Measurements from ENCODE around the gene NUP153. TPM values are rescaled to one million over a fixed set of nuclear protein-coding genes. Genes with fewer than 3 reads are reported as not detected.
"Not testable (repeated sequence)": the region's sequence is repeated elsewhere in the genome, so short reads cannot be mapped to it uniquely, and the experiment has no call there.

NUP153 gene
- 30.8 TPM for total RNA-seq

DNA sequence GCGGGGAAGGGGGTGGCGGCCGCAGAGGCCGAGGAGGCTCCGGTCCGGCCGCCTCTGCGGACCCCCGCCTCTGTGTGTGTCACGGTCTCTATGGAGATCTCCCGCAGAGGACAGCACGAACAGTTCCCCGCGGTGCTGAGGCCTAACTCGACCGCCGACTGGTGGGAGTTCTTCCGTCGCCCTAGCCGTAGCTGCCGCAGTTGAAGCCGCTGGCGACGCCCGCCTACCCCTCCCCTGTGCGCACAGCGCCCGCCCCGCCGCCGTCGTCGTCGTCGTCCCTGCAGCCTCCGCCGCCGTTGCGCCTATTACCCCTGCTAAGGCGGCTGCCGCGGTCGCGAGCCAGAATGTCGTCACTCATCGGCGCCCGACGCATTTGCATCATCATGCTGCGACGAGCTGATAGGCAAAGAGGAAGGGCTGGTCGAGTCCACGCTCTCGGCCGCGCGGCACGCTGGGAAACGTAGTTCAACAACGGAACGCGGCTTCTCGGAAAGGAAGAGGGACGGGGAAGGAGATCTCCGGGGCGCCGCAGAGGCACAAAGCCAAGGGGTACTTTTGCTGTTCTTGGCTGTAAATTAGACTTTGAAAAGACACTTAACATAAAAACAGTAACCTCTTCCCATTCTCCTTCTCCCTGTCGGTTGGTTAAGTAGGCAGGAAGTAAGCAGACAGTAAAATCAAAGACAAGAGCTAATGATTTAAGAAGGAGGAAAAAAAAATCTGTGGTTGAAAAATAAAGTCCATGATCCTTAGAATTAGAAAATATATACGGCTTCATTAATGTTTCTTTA is at the start of gene NUP153:
Gene NUP153 (minus strand): TSS at position 346 of the 791 bp plus-strand sequence. CDS start 538 bp downstream, outside the sequence.
- H3K27ac ChIP-seq (ENCODE audit: low read depth, low read length) = peak within 1 kb of the TSS; percentile 100
- H3K9ac ChIP-seq (ENCODE audit: low read depth in 1 of 3, low read length in 3 of 3) = peak within 1 kb of the TSS; percentile 84 to 99 (median 96)
- no peaks in the 10 kb centered on the region for H3K36me3 ChIP-seq (ENCODE audit: control insufficient read depth in 3 of 3, insufficient read depth in 3 of 3, low read length in 3 of 3)
- peak within 1 kb of the TSS; percentile 61 to 89 (median 88) for H3K4me3 ChIP-seq (ENCODE audit: low read length in 3 of 3)
- H3K9me3 ChIP-seq (ENCODE audit: control insufficient read depth in 3 of 3, low read length in 3 of 3) = no peaks in the 10 kb centered on the region
- peaks cover 14 to 18% (median 16%) of the 10 kb centered on the region in 3 donors for H3K4me1 ChIP-seq (ENCODE audit: control insufficient read depth in 3 of 3, insufficient read depth in 3 of 3, low read length in 3 of 3)
- H3K27me3 ChIP-seq (ENCODE audit: control insufficient read depth in 3 of 3, insufficient read depth in 3 of 3, low read length in 3 of 3) = no peaks in the 10 kb centered on the region

DNA sequence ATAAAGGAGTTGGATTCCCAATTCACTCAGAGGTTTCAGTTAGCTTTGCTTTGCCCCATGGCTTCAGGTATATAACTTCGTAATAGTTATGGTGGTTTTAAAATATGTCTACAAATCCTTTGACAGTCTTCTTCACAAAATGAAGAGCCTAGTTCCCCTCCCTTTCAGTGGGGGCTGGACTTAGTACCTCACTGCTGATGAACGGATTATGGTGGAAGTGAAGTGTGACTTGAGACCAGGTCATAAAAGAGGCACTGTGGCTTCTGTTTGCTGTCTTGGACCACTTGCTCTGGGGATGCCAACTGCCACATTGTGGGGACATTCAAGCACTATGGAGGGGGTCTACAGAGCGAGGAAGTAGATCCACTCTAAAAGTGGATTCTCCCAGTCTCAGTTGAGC is 47.5 kb upstream of the NUP153 start:
- H3K36me3 ChIP-seq (ENCODE audit: control insufficient read depth in 3 of 3, insufficient read depth in 3 of 3, low read length in 3 of 3) = peaks cover 0 to 5% (median 4%) of the 10 kb centered on the region in 3 donors
- H3K9ac ChIP-seq (ENCODE audit: low read depth in 1 of 3, low read length in 3 of 3) = no peak overlapping the region
- no peaks in the 10 kb centered on the region for H3K27me3 ChIP-seq (ENCODE audit: control insufficient read depth in 3 of 3, insufficient read depth in 3 of 3, low read length in 3 of 3)
- no peak overlapping the region for H3K27ac ChIP-seq (ENCODE audit: low read depth, low read length)
- no peaks in the 10 kb centered on the region for H3K9me3 ChIP-seq (ENCODE audit: control insufficient read depth in 3 of 3, low read length in 3 of 3)
- no peaks in the 10 kb centered on the region for H3K4me1 ChIP-seq (ENCODE audit: control insufficient read depth in 3 of 3, insufficient read depth in 3 of 3, low read length in 3 of 3)
- H3K4me3 ChIP-seq (ENCODE audit: low read length in 3 of 3) = no peak overlapping the region

DNA sequence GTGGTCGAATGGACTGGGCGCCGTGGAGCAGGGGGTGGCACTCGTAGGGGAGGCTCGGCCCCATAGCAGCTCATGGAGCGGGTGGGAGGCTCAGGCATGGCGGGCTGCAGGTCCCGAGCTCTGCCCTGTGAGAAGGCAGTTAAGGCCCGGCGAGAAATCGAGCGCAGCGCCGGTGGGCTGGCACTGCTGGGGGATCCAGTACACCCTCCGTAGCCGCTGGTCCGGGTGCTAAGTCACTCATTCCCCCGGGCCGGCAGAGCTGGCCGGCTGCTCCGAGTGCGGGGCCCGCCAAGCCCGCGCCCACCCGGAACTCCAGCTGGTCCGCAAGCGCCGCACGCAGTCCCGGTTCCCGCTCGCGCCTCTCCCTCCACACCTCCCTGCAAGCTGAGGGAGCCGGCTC is 38.6 kb upstream of the NUP153 start:
- not testable (repeated sequence) for H3K27ac ChIP-seq (ENCODE audit: low read depth, low read length); H3K9me3 ChIP-seq (ENCODE audit: control insufficient read depth in 3 of 3, low read length in 3 of 3); H3K36me3 ChIP-seq (ENCODE audit: control insufficient read depth in 3 of 3, insufficient read depth in 3 of 3, low read length in 3 of 3); H3K27me3 ChIP-seq (ENCODE audit: control insufficient read depth in 3 of 3, insufficient read depth in 3 of 3, low read length in 3 of 3); H3K4me3 ChIP-seq (ENCODE audit: low read length in 3 of 3); H3K9ac ChIP-seq (ENCODE audit: low read depth in 1 of 3, low read length in 3 of 3)
- peaks cover 3 to 10% (median 4%) of the 10 kb centered on the region in 3 donors for H3K4me1 ChIP-seq (ENCODE audit: control insufficient read depth in 3 of 3, insufficient read depth in 3 of 3, low read length in 3 of 3)

DNA sequence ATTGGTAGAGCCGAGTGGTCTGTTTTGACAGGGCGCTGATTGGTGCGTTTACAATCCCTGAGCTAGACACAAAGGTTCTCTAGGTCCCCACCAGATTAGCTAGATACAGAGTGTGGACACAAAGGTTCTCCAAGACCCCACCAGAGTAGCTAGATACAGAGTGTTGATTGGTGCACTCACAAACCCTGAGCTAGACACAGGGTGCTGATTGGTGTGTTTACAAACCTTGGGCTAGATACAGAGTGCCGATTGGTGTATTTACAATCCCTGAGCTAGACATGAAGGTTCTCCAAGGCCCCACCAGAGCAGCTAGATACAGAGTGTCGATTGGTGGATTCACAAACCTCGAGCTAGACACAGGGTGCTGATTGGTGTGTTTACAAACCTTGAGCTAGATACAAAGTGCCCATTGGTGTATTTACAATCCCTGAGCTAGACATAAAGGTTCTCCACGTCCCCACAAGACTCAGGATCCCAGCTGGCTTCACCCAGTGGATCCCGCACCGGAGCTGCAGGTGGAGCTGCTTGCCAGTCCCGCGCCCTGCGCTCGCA is 38.1 kb upstream of the NUP153 start:
- H3K4me3 ChIP-seq (ENCODE audit: low read length in 3 of 3); H3K27ac ChIP-seq (ENCODE audit: low read depth, low read length); H3K27me3 ChIP-seq (ENCODE audit: control insufficient read depth in 3 of 3, insufficient read depth in 3 of 3, low read length in 3 of 3); H3K9ac ChIP-seq (ENCODE audit: low read depth in 1 of 3, low read length in 3 of 3); H3K9me3 ChIP-seq (ENCODE audit: control insufficient read depth in 3 of 3, low read length in 3 of 3); H3K36me3 ChIP-seq (ENCODE audit: control insufficient read depth in 3 of 3, insufficient read depth in 3 of 3, low read length in 3 of 3): not testable (repeated sequence)
- peaks cover 3 to 10% (median 4%) of the 10 kb centered on the region in 3 donors for H3K4me1 ChIP-seq (ENCODE audit: control insufficient read depth in 3 of 3, insufficient read depth in 3 of 3, low read length in 3 of 3)

DNA sequence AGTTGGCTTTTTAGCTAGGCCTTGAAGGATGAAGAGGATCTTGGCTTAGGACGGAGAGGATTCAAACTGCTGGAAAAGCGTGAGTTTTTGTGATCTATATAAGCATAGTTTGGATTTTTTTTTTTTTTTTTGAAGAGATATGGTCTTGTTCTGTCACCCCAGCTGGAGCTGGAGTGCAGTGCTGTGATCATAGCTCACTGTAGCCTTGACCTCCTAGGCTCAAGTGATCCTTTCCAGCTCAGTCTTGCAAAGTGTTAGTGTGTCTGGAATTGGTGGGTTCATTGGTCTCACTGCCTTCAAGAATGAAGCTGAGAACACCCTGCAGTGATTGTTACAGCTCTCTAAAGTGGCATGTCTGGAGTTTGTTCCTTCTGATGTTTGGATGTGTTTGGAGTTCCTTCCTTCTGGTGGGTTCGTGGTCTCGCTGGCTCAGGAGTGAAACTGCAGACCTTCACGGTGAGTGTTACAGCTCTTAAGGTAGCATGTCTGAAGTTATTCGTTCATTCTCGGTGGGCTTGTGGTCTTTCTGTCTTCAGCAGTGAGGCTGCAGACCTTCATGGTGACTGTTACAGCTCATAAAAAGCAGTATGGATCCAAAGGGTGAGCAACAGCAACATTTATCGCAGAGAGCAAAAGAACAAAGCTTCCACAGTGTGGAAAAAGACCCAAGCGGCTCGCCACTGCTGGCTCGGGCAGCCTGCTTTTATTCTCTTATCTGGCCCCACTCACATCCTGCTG is 37.5 kb upstream of the NUP153 start:
- Histone ChIP-seq H3K27ac (ENCODE audit: low read depth, low read length) (no peak overlapping the region), H3K9me3 (ENCODE audit: control insufficient read depth in 3 of 3, low read length in 3 of 3) (no peaks in the 10 kb centered on the region), H3K27me3 (ENCODE audit: control insufficient read depth in 3 of 3, insufficient read depth in 3 of 3, low read length in 3 of 3) (peaks cover 0 to 2% (median 0%) of the 10 kb centered on the region in 3 donors), H3K36me3 (ENCODE audit: control insufficient read depth in 3 of 3, insufficient read depth in 3 of 3, low read length in 3 of 3) (no peaks in the 10 kb centered on the region), H3K4me1 (ENCODE audit: control insufficient read depth in 3 of 3, insufficient read depth in 3 of 3, low read length in 3 of 3) (peaks cover 3 to 10% (median 4%) of the 10 kb centered on the region in 3 donors), H3K9ac (ENCODE audit: low read depth in 1 of 3, low read length in 3 of 3) (no peak overlapping the region), H3K4me3 (ENCODE audit: low read length in 3 of 3) (no peak overlapping the region)

DNA sequence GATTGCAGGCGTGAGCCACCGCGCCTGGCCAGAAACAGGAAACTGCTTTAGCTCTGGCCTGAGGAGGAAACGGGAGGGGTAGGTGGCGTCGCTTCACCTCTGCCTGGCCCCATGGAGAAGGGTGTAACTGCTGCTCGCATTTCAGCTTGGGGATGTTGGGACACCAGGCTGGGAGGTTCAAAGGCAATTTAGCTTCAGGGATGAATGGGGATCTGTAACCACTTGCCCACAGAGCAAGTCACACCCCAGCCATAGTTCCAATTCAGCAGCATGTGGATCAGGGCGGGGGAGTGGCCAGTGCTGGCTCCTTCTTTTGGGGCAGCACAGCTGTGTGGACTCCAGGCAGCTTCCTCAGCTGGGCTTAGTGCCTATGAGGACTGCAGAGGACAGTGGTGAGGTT is 34.8 kb upstream of the NUP153 start:
- no peak overlapping the region for H3K9ac ChIP-seq (ENCODE audit: low read depth in 1 of 3, low read length in 3 of 3)
- H3K4me3 ChIP-seq (ENCODE audit: low read length in 3 of 3) = peak overlapping the region in 1 of 3 donors; percentile 29
- no peak overlapping the region for H3K27ac ChIP-seq (ENCODE audit: low read depth, low read length)
- H3K9me3 ChIP-seq (ENCODE audit: control insufficient read depth in 3 of 3, low read length in 3 of 3) = peaks cover 0 to 13% (median 9%) of the 10 kb centered on the region in 3 donors
- no peaks in the 10 kb centered on the region for H3K36me3 ChIP-seq (ENCODE audit: control insufficient read depth in 3 of 3, insufficient read depth in 3 of 3, low read length in 3 of 3)
- H3K4me1 ChIP-seq (ENCODE audit: control insufficient read depth in 3 of 3, insufficient read depth in 3 of 3, low read length in 3 of 3) = peaks cover 3 to 10% (median 4%) of the 10 kb centered on the region in 3 donors
- H3K27me3 ChIP-seq (ENCODE audit: control insufficient read depth in 3 of 3, insufficient read depth in 3 of 3, low read length in 3 of 3) = peaks cover 0 to 2% (median 0%) of the 10 kb centered on the region in 3 donors

DNA sequence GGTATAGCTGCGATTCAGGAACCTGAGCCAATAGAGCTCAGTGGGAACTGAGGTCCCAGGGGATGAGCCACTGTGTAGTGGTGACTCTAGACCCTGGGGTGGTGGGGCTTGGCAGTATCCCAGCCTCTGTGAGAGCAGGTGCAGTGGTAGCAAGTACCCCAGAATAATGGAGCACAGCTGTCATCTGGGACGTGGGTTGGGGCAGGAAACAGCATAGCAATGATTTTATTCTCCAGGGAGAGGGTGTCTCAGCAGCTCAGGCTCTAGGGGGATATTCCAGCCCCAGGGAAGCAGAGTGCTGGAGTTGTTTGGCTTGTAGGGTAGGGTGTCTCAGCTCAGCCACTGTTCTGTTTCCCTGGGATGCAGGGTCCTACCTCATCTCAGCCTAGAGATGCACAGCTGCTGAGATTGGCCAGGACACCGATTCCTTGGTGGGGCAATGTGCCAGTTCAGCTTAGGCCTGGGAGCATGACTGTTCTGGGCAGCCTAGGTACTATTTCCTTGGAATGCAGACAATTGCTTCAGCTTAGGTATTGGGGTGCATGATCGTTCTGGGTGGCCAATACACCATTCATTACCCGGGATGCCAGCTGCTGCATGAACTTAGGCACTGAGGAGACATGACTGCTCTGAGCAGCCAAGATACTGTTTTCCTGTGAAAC is 34.0 kb upstream of the NUP153 start:
- H3K9me3 ChIP-seq (ENCODE audit: control insufficient read depth in 3 of 3, low read length in 3 of 3) = peaks cover 0 to 13% (median 9%) of the 10 kb centered on the region in 3 donors
- no peak overlapping the region for H3K27ac ChIP-seq (ENCODE audit: low read depth, low read length)
- H3K9ac ChIP-seq (ENCODE audit: low read depth in 1 of 3, low read length in 3 of 3) = no peak overlapping the region
- peaks cover 0 to 2% (median 0%) of the 10 kb centered on the region in 3 donors for H3K27me3 ChIP-seq (ENCODE audit: control insufficient read depth in 3 of 3, insufficient read depth in 3 of 3, low read length in 3 of 3)
- peaks cover 3 to 10% (median 4%) of the 10 kb centered on the region in 3 donors for H3K4me1 ChIP-seq (ENCODE audit: control insufficient read depth in 3 of 3, insufficient read depth in 3 of 3, low read length in 3 of 3)
- no peak overlapping the region for H3K4me3 ChIP-seq (ENCODE audit: low read length in 3 of 3)
- no peaks in the 10 kb centered on the region for H3K36me3 ChIP-seq (ENCODE audit: control insufficient read depth in 3 of 3, insufficient read depth in 3 of 3, low read length in 3 of 3)

DNA sequence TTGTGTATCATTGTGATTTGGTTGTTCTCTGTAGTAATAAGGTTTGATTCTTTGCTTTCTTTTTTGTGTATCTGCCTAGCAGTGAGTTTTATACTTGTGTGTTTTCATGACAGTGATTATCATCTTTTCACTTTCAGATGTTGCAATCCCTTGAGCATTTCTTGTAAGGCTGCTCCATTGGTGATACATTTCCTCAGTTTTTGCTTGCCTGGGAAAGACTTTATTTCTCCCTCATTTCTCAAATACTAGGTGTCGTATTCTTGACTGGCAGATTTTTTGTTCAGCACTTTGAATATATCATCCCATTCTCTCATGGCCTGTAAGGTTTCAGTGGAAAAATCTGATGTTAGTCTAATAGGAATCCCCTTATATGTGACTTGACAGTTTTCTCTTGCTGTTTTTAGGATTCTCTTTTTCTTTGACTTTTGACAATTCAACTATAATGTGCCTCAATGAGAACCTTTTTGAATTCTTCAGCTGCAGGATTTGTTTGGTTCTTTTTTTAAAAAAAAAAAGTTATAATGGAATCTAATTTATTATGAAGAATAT is 31.1 kb upstream of the NUP153 start:
- no peak overlapping the region for H3K9ac ChIP-seq (ENCODE audit: low read depth in 1 of 3, low read length in 3 of 3)
- no peaks in the 10 kb centered on the region for H3K36me3 ChIP-seq (ENCODE audit: control insufficient read depth in 3 of 3, insufficient read depth in 3 of 3, low read length in 3 of 3)
- peaks cover 3 to 10% (median 4%) of the 10 kb centered on the region in 3 donors for H3K4me1 ChIP-seq (ENCODE audit: control insufficient read depth in 3 of 3, insufficient read depth in 3 of 3, low read length in 3 of 3)
- H3K9me3 ChIP-seq (ENCODE audit: control insufficient read depth in 3 of 3, low read length in 3 of 3) = peaks cover 0 to 13% (median 9%) of the 10 kb centered on the region in 3 donors
- H3K27ac ChIP-seq (ENCODE audit: low read depth, low read length) = no peak overlapping the region
- H3K4me3 ChIP-seq (ENCODE audit: low read length in 3 of 3) = no peak overlapping the region
- H3K27me3 ChIP-seq (ENCODE audit: control insufficient read depth in 3 of 3, insufficient read depth in 3 of 3, low read length in 3 of 3) = peaks cover 0 to 2% (median 0%) of the 10 kb centered on the region in 3 donors

DNA sequence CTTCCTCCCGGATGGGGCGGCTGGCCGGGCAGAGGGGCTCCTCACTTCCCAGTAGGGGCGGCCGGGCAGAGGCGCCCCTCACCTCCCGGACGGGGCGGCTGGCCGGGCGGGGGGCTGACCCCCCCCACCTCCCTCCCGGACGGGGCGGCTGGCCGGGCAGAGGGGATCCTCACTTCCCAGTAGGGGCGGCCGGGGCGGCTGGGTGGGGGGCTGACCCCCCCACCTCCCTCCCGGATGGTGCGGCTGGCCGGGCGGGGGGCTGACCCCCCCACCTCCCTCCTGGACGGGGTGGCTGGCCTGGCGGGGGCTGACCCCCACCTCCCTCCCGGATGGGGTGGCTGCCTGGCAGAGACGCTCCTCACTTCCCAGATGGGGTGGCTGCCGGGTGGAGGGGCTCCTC is 28.6 kb upstream of the NUP153 start:
- H3K4me1 ChIP-seq (ENCODE audit: control insufficient read depth in 3 of 3, insufficient read depth in 3 of 3, low read length in 3 of 3); H3K27ac ChIP-seq (ENCODE audit: low read depth, low read length); H3K4me3 ChIP-seq (ENCODE audit: low read length in 3 of 3); H3K9ac ChIP-seq (ENCODE audit: low read depth in 1 of 3, low read length in 3 of 3); H3K27me3 ChIP-seq (ENCODE audit: control insufficient read depth in 3 of 3, insufficient read depth in 3 of 3, low read length in 3 of 3); H3K36me3 ChIP-seq (ENCODE audit: control insufficient read depth in 3 of 3, insufficient read depth in 3 of 3, low read length in 3 of 3): not testable (repeated sequence)
- H3K9me3 ChIP-seq (ENCODE audit: control insufficient read depth in 3 of 3, low read length in 3 of 3) = peaks cover 0 to 13% (median 9%) of the 10 kb centered on the region in 3 donors
